PFSK-1 (cell line): ENCODE data around the gene TMEM259.

Experiments used
- FOXP2 ChIP-seq: optimal IDR thresholded peaks from 2 replicates; pipeline ENCODE3; 2011; ENCODE audit warnings: borderline replicate concordance, control low read depth, inconsistent platforms; ENCODE audit not compliant: insufficient read depth; ENCODE audit errors: extremely low read length, extremely low read depth
- POLR2AphosphoS5 ChIP-seq: IDR thresholded peaks from 2 replicates; pipeline ENCODE4 v1.6.1; 2012; ENCODE audit warnings: low read depth, mild to moderate bottlenecking, control low read depth, low read length, moderate library complexity
- SIN3A ChIP-seq: IDR thresholded peaks from 2 replicates; pipeline ENCODE4 v1.6.1; 2012; ENCODE audit warnings: mild to moderate bottlenecking, low read length, moderate library complexity, borderline replicate concordance; ENCODE audit not compliant: insufficient read depth
- TAF1 ChIP-seq: IDR thresholded peaks from 2 replicates; pipeline ENCODE4 v1.6.1; 2012; ENCODE audit warnings: low read length, control low read depth, borderline replicate concordance; ENCODE audit not compliant: insufficient read depth
- TF ChIP-seq, protein P1 (sequence below), 2 experiments: IDR thresholded peaks; 2 replicates each; pipeline versions ENCODE4 v1.6.1 to v1.8.0; 2011 to 2012; ENCODE audit warnings: low read depth in 2 of 2, low read length in 2 of 2, control low read depth in 1 of 2, inconsistent platforms in 1 of 2, mild to moderate bottlenecking in 1 of 2, moderate library complexity in 1 of 2; ENCODE audit not compliant: insufficient read depth in 1 of 2

Gene TMEM259

DNA sequence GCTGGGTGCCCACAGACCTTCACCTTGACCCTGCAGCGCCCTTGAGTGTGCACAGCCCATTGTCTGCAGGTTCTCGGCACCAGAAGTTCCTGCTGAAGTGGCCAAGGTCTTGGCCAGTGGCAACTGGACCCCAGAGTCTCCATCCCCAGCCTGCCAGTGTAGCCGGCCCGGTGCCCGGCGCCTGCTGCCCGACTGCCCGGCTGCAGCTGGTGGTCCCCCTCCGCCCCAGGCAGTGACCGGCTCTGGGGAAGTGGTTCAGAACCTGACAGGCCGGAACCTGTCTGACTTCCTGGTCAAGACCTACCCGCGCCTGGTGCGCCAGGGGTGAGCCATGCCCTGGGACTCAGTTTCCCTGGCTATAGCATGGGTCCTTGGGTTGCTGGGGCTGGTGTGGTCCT lies 34.1 kb upstream of the TMEM259 start:
- TF ChIP-seq TAF1 = no peak
- no peak for TF ChIP-seq POLR2AphosphoS5
- TF ChIP-seq FOXP2 = no peak
- TF ChIP-seq, protein P1, sequence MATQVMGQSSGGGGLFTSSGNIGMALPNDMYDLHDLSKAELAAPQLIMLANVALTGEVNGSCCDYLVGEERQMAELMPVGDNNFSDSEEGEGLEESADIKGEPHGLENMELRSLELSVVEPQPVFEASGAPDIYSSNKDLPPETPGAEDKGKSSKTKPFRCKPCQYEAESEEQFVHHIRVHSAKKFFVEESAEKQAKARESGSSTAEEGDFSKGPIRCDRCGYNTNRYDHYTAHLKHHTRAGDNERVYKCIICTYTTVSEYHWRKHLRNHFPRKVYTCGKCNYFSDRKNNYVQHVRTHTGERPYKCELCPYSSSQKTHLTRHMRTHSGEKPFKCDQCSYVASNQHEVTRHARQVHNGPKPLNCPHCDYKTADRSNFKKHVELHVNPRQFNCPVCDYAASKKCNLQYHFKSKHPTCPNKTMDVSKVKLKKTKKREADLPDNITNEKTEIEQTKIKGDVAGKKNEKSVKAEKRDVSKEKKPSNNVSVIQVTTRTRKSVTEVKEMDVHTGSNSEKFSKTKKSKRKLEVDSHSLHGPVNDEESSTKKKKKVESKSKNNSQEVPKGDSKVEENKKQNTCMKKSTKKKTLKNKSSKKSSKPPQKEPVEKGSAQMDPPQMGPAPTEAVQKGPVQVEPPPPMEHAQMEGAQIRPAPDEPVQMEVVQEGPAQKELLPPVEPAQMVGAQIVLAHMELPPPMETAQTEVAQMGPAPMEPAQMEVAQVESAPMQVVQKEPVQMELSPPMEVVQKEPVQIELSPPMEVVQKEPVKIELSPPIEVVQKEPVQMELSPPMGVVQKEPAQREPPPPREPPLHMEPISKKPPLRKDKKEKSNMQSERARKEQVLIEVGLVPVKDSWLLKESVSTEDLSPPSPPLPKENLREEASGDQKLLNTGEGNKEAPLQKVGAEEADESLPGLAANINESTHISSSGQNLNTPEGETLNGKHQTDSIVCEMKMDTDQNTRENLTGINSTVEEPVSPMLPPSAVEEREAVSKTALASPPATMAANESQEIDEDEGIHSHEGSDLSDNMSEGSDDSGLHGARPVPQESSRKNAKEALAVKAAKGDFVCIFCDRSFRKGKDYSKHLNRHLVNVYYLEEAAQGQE (IDR thresholded peaks at IDR 0.05; ENCODE audit: insufficient read depth in 1 of 2, low read depth in 2 of 2, low read length in 2 of 2) = no peak
- no peak for TF ChIP-seq SIN3A

DNA sequence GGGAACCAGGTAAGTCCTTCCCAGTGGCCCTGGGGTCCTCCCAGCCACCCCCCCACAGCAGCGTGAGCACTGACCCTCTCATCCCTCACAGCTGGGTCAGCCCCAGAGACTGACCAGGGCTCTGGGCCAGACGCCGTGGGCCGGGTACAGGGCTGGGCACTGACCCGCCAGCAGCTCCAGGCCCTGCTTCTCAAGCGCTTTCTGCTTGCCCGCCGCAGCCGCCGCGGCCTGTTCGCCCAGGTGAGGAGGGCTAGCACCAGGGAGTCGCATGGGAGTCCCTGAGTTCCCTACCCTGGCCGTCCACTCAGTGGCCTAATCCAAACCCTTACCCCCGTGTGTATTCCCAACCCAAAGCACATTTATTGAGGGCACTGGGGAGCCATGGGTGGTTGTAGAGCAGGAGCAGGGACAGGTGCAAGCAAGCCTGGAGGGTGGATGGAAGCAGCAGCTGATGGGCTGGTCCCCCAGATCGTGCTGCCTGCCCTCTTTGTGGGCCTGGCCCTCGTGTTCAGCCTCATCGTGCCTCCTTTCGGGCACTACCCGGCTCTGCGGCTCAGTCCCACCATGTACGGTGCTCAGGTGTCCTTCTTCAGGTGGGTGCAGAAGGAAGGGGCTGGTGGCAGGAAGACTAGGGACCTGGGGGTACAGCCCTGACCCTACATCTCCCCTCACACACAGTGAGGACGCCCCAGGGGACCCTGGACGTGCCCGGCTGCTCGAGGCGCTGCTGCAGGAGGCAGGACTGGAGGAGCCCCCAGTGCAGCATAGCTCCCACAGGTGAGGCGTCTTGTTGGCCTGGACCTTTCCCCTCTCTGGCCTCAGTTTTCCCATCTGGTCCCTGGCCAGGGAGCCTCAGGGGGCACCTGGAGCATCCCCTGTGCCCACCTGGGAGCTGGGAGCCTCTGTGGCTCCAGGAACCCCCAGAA lies 33.4 kb upstream of the TMEM259 start:
- TF ChIP-seq TAF1 (no peak), SIN3A (no peak), FOXP2 (no peak), POLR2AphosphoS5 (no peak)
- TF ChIP-seq, protein P1 (IDR thresholded peaks at IDR 0.05; ENCODE audit: insufficient read depth in 1 of 2, low read depth in 2 of 2, low read length in 2 of 2) = no peak

DNA sequence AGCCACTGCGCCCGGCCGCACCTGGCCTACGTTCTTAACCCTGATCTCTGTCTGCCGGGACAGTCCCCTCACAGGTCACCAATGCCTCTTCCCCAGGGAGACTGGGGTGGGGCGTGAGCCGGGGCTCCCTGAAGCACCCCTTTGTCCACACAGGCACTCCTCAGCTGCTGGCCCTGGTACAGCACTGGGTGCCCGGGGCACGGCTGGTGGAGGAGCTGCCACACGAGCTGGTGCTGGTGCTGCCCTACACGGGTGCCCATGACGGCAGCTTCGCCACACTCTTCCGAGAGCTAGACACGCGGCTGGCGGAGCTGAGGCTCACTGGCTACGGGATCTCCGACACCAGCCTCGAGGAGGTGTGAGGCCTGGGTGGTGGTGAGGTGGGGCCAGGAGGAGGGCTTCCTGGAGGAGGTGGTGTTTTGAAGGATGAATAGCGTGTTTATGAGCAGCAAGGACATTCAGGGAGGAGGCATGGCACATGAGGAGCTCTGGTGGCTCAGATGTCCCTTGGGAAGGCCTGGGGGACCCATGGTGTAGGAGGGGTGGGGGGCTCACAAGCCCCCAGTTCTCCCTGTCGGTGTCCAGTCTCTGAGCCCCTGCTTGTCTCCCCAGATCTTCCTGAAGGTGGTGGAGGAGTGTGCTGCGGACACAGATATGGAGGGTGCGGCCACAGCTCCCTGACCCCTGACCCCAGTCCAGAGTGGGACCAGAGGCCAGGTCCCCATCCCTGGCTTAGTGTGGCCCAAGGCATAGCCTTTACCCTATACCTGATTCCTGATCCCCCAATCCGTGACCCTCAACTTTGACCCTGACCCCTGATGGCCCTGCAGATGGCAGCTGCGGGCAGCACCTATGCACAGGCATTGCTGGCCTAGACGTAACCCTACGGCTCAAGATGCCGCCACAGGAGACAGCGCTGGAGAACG lies 32.5 kb upstream of the TMEM259 start:
- TF ChIP-seq SIN3A (no peak), POLR2AphosphoS5 (no peak), TAF1 (no peak), FOXP2 (no peak)
- TF ChIP-seq, protein P1 (IDR thresholded peaks at IDR 0.05; ENCODE audit: insufficient read depth in 1 of 2, low read depth in 2 of 2, low read length in 2 of 2) = no peak

DNA sequence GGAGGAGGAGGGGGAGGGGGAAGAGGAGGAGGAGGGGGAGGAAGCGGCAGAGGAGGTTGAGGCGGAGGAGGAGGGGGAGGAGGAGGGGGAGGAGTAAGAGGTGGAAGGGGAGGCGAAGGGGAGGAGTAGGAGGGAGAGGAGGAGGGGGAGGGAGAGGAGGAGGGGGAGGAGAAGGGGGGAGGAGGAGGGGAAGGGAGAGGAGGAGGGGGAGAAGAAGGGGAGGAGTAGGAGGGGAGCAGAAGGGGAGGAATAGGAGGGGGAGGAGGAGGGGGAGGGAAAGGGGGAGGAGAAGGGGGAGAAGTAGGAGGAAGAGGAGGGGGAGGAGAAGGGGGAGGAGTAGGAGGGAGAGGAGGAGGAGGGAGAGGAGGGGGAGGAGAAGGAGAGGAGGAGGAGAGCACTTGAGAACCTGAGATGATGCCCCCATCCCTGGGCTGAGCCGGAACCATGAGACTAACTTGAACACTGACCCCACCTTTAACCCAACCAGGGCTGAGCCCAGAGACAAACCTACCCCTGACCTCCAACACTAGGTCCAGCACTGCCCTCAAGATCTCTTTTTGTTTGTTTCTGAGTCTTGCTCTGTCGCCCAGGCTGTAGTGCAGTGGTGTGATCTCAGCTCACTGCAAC lies 31.5 kb upstream of the TMEM259 start:
- TF ChIP-seq SIN3A (no peak), POLR2AphosphoS5 (no peak)

DNA sequence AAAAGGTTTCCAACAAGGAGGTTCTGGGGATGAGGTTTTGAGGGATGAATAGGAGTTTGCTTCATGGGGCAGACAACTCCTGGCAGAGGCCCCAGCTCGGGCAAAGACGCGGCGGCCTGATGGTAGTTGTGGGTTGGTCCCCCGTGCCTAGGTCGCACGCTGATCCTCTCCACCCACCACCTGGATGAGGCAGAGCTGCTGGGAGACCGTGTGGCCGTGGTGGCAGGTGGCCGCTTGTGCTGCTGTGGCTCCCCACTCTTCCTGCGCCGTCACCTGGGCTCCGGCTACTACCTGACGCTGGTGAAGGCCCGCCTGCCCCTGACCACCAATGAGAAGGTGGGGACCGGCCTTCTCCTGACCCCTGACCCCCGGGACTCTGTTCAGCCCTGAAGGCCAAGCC lies 30.9 kb upstream of the TMEM259 start:
- TF ChIP-seq, protein P1 (IDR thresholded peaks at IDR 0.05; ENCODE audit: insufficient read depth in 1 of 2, low read depth in 2 of 2, low read length in 2 of 2) = no peak
- TF ChIP-seq POLR2AphosphoS5 (no peak), SIN3A (no peak), FOXP2 (no peak), TAF1 (no peak)
